ENCODE measurements around the gene NOL6.

The NOL6 gene

GRCh38 chr9:33480976-33481375 is 7.3 kb upstream of the NOL6 start:
- H3K36me3 ChIP-seq (ENCODE audit: low read length) = no peaks in the 10 kb centered on the region
- H2AFZ ChIP-seq (ENCODE audit: low read depth, low read length, severe bottlenecking) = no peak overlapping the region
- H3K9me2 ChIP-seq (replicated peaks; ENCODE audit: insufficient read depth, low read length) = no peaks in the 10 kb centered on the region
- no peaks in the 10 kb centered on the region for H3K79me2 ChIP-seq (ENCODE audit: insufficient read depth, low read length)
- H3K27ac ChIP-seq (ENCODE audit: low read depth, low read length) = no peak overlapping the region
- no peaks in the 10 kb centered on the region for H3K9me3 ChIP-seq (ENCODE audit: insufficient read depth, low read length)
- H3F3A ChIP-seq (ENCODE audit: insufficient read depth) = no peaks in the 10 kb centered on the region
- H3K9ac ChIP-seq (ENCODE audit: low read length) = no peak overlapping the region
- no peaks in the 10 kb centered on the region for H4K20me1 ChIP-seq (ENCODE audit: low read depth, low read length)
- no peak for TF ChIP-seq CTCF (IDR thresholded peaks at IDR 0.05; ENCODE audit: insufficient read depth, low read length, poor library complexity, severe bottlenecking)
- no peak for TF ChIP-seq EZH2phosphoT487 (conservative IDR thresholded peaks at IDR 0.05; ENCODE audit: low read length)
- H3K4me3 ChIP-seq (ENCODE audit: insufficient read depth, low read length, poor library complexity, severe bottlenecking) = no peak overlapping the region
- no peaks in the 10 kb centered on the region for H3K27me3 ChIP-seq (ENCODE audit: low read length)
- H3K4me2 ChIP-seq (ENCODE audit: low read depth, low read length, poor library complexity, severe bottlenecking) = no peak overlapping the region

- Histone ChIP-seq H2AFZ (ENCODE audit: low read depth, low read length, severe bottlenecking) (no peak overlapping the region), H3K4me3 (ENCODE audit: insufficient read depth, low read length, poor library complexity, severe bottlenecking) (no peak overlapping the region), H3K4me2 (ENCODE audit: low read depth, low read length, poor library complexity, severe bottlenecking) (no peak overlapping the region), H3K9me3 (ENCODE audit: insufficient read depth, low read length) (no peaks in the 10 kb centered on the region), H3K27ac (ENCODE audit: low read depth, low read length) (no peak overlapping the region), H3K27me3 (ENCODE audit: low read length) (no peaks in the 10 kb centered on the region), H3K9me2 (replicated peaks; ENCODE audit: insufficient read depth, low read length) (no peaks in the 10 kb centered on the region), H3F3A (ENCODE audit: insufficient read depth) (no peaks in the 10 kb centered on the region), H4K20me1 (ENCODE audit: low read depth, low read length) (no peaks in the 10 kb centered on the region), H3K36me3 (ENCODE audit: low read length) (no peaks in the 10 kb centered on the region), H3K79me2 (ENCODE audit: insufficient read depth, low read length) (no peaks in the 10 kb centered on the region), H3K9ac (ENCODE audit: low read length) (no peak overlapping the region)
- TF ChIP-seq EZH2phosphoT487 (conservative IDR thresholded peaks at IDR 0.05; ENCODE audit: low read length) (no peak), CTCF (IDR thresholded peaks at IDR 0.05; ENCODE audit: insufficient read depth, low read length, poor library complexity, severe bottlenecking) (no peak)
Measured at GRCh38 chr9:33480106-33480505, 6.4 kb upstream of the NOL6 start.

DNA sequence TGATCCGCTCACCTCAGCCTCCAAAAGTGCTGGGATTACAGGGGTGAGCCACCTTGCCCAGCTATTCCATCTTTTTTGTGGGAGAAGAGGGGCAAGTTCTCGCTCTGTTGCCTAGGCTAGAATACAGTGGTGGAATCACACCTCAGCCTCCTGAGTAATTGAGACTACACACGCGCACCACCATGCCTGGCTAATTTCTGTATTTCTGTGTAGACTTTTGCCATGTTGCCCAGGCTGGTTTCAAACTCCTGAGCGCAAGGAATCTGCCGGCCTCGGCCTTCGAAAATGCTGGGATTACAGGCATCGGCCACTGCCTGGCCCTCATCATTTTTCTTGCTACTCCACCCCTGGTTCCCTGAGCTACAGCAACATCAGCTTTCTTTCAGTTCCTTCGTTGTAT is 2.8 kb upstream of the NOL6 start:
- H4K20me1 ChIP-seq (ENCODE audit: low read depth, low read length) = no peaks in the 10 kb centered on the region
- no peaks in the 10 kb centered on the region for H3K9me2 ChIP-seq (replicated peaks; ENCODE audit: insufficient read depth, low read length)
- H3K4me3 ChIP-seq (ENCODE audit: insufficient read depth, low read length, poor library complexity, severe bottlenecking) = no peak overlapping the region
- no peak overlapping the region for H3K9ac ChIP-seq (ENCODE audit: low read length)
- no peaks in the 10 kb centered on the region for H3K9me3 ChIP-seq (ENCODE audit: insufficient read depth, low read length)
- peaks cover 25% of the 10 kb centered on the region for H3K79me2 ChIP-seq (ENCODE audit: insufficient read depth, low read length)
- no peaks in the 10 kb centered on the region for H3K27me3 ChIP-seq (ENCODE audit: low read length)
- H3K4me2 ChIP-seq (ENCODE audit: low read depth, low read length, poor library complexity, severe bottlenecking) = no peak overlapping the region
- H3K27ac ChIP-seq (ENCODE audit: low read depth, low read length) = no peak overlapping the region
- no peaks in the 10 kb centered on the region for H3F3A ChIP-seq (ENCODE audit: insufficient read depth)
- peaks cover 5% of the 10 kb centered on the region; the same call in 1 of the 2 replicates for H3K36me3 ChIP-seq (ENCODE audit: low read length)
- H2AFZ ChIP-seq (ENCODE audit: low read depth, low read length, severe bottlenecking) = no peak overlapping the region
- TF ChIP-seq EZH2phosphoT487 (conservative IDR thresholded peaks at IDR 0.05; ENCODE audit: low read length) (no peak), CTCF (IDR thresholded peaks at IDR 0.05; ENCODE audit: insufficient read depth, low read length, poor library complexity, severe bottlenecking) (no peak)

All from SU-DHL-6 (cell line).